Bronchial epithelial cell (primary cell): Measurements from ENCODE around the gene VASN. TPM values are rescaled to one million over a fixed set of nuclear protein-coding genes. Genes with fewer than 3 reads are reported as not detected.

Source experiments
- DNase-seq: peaks from one replicate; pipeline ENCODE4 v3.0.0-alpha.2; 2010; ENCODE audit warnings: low read depth
- FAIRE-seq: peaks from 2 replicates; lab custom pipeline; 2011; peaks lifted over from hg19 to GRCh38; lab: Jason Lieb, UNC
- H3K27me3 ChIP-seq: 2 replicates; pipeline ENCODE4 v1.5.1; 2011; ENCODE audit warnings: low read length; ENCODE audit not compliant: control insufficient read depth, insufficient read depth
- H3K36me3 ChIP-seq: 2 replicates; pipeline ENCODE4 v1.5.1; 2011; ENCODE audit warnings: low read length; ENCODE audit not compliant: control insufficient read depth, insufficient read depth
- H3K4me3 ChIP-seq: 2 replicates; pipeline ENCODE4 v1.5.1; 2011; ENCODE audit warnings: mild to moderate bottlenecking, low read depth, low read length, control low read depth
- total RNA-seq: library from RNA; depleted of rRNA; stranded (reverse); fragments of >200 nt; gene quantifications from 2 replicates; pipeline ENCODE4 v1.2.1, GENCODE V29; 2014
- TF ChIP-seq, protein P1 (sequence below): IDR thresholded peaks from 2 replicates; pipeline ENCODE4 v1.5.1; 2011; ENCODE audit warnings: mild to moderate bottlenecking, moderate library complexity, low read length, control low read depth, inconsistent platforms; ENCODE audit not compliant: insufficient read depth, severe bottlenecking

Gene VASN
- total RNA-seq, 1 donor from 2014 or later, result 6.6 TPM

GRCh38 chr16:4372578-4373355 lies 1.1 kb downstream of the VASN start:
- peak overlapping the region; percentile 57 for H3K4me3 ChIP-seq
- no peak for FAIRE-seq
- DNase-seq, result no peak
- H3K27me3 ChIP-seq, result no peaks in the 10 kb centered on the region
- H3K36me3 ChIP-seq, result no peaks in the 10 kb centered on the region
- TF ChIP-seq, protein P1, sequence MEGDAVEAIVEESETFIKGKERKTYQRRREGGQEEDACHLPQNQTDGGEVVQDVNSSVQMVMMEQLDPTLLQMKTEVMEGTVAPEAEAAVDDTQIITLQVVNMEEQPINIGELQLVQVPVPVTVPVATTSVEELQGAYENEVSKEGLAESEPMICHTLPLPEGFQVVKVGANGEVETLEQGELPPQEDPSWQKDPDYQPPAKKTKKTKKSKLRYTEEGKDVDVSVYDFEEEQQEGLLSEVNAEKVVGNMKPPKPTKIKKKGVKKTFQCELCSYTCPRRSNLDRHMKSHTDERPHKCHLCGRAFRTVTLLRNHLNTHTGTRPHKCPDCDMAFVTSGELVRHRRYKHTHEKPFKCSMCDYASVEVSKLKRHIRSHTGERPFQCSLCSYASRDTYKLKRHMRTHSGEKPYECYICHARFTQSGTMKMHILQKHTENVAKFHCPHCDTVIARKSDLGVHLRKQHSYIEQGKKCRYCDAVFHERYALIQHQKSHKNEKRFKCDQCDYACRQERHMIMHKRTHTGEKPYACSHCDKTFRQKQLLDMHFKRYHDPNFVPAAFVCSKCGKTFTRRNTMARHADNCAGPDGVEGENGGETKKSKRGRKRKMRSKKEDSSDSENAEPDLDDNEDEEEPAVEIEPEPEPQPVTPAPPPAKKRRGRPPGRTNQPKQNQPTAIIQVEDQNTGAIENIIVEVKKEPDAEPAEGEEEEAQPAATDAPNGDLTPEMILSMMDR, result no peak

GRCh38 chr16:4373356-4373908 lies 1.8 kb downstream of the VASN start:
- Histone ChIP-seq H3K27me3 (no peaks in the 10 kb centered on the region), H3K36me3 (no peaks in the 10 kb centered on the region), H3K4me3 (peak overlapping the region; percentile 57)
- FAIRE-seq, result no peak
- no peak for DNase-seq
- TF ChIP-seq, protein P1, result no peak

DNA sequence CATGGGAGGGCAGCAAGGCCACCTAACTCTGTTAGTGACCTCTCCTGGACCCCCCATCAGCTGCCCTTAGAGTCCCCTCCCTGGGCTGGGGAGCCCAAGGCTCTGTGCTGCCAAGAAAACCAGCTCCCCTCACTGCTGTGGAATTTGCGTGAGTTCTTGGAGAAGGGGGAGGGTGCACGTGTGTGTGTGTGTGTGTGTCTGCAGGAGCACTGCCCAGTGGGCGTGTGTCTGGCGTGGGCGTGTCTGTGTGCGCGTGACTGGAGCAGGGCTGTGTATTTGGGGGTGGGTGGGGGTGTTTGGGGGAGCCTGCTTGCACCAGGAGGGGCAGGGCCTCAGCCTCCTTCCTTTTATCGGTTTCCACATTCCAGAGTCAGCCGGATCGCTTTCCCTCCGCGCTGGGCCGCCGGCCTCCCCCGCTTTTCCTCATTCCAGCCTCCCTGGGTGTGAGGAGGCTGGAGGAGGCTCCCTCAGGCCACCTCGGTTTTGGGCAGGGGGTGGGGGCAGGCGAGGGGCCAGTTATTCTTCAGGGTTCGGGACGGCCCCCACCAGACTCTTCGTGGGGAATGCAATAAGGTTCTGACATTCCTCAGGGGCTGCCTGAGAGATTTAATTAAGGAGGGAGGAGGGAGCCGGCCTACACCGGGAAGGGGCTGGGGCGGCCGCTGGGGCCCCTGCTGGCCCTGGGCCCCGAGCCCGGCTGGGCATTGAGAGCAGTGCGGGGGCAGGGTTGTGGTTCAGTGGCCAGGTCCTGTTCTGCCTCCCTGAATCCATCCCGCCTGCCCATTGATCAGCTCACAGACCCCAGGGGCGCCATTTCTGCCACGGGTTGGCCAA lies 2.5 kb downstream of the VASN start:
- FAIRE-seq (no peak), DNase-seq (peak; percentile 60)
- Histone ChIP-seq H3K4me3 (peak overlapping the region; percentile 12), H3K36me3 (no peaks in the 10 kb centered on the region), H3K27me3 (no peaks in the 10 kb centered on the region)
- TF ChIP-seq, protein P1, result no peak

GRCh38 chr16:4375717-4376116 lies 4.1 kb downstream of the VASN start:
- TF ChIP-seq, protein P1, result no peak
- H3K27me3 ChIP-seq, result no peaks in the 10 kb centered on the region
- FAIRE-seq, result no peak
- peak; percentile 71 for DNase-seq
- H3K36me3 ChIP-seq, result no peaks in the 10 kb centered on the region
- H3K4me3 ChIP-seq, result no peak overlapping the region

GRCh38 chr16:4376126-4376892 lies 4.7 kb downstream of the VASN start:
- Histone ChIP-seq H3K27me3 (no peaks in the 10 kb centered on the region), H3K36me3 (no peaks in the 10 kb centered on the region), H3K4me3 (no peak overlapping the region)
- TF ChIP-seq, protein P1, result no peak
- no peak for DNase-seq
- no peak for FAIRE-seq
